K562 (cell line): Measurements from ENCODE around the gene DEDD2. TPM values are rescaled to one million over a fixed set of nuclear protein-coding genes. Genes with fewer than 3 reads are reported as not detected.
A peak's percentile ranks its signal among the peaks of the same experiment; 100 is the strongest.

Experiments used
- CREB5 ChIP-seq: fragments of 250-450 bp; sonication (Bioruptor Pico); IDR thresholded peaks from 2 replicates; pipeline ENCODE4 v1.5.0; 2020; ENCODE audit warnings: mild to moderate bottlenecking
- E2F4 ChIP-seq: sonication (generic); formaldehyde crosslinking; IDR thresholded peaks from 2 replicates; pipeline ENCODE4 v1.8.0; 2022; ENCODE audit warnings: mild to moderate bottlenecking, low read depth, missing genetic modification reagents
- FIP1L1 ChIP-seq: fragments of 200-400 bp; formaldehyde crosslinking; IDR thresholded peaks from 2 replicates; pipeline ENCODE4 v1.6.1; 2018; ENCODE audit warnings: mild to moderate bottlenecking, low read depth, low read length; ENCODE audit not compliant: poor library complexity, severe bottlenecking
- FOXA3 ChIP-seq, 2 experiments: fragments of 450-650 bp in 1 of 2; sonication (generic) in 1 of 2; formaldehyde crosslinking; IDR thresholded peaks in 1 of 2; conservative IDR thresholded peaks in 1 of 2; 2 replicates each; pipeline versions ENCODE4 v1.4.0 to v1.8.0; 2020 to 2022; ENCODE audit warnings: mild to moderate bottlenecking in 2 of 2, missing genetic modification reagents in 1 of 2
- GATAD2A ChIP-seq: fragments of 450-650 bp; IDR thresholded peaks from 2 replicates; pipeline ENCODE4 v1.6.1; 2017
- JUND ChIP-seq, 2 experiments: IDR thresholded peaks; 2 replicates in 1 of 2; 3 replicates in 1 of 2; pipeline ENCODE4 v1.6.1; 2011; ENCODE audit warnings: borderline replicate concordance in 2 of 2, low read depth in 2 of 2, low read length in 2 of 2, improper control_type of control experiment in 1 of 2, missing biosample characterization in 1 of 2, missing genetic modification characterization in 1 of 2, missing genetic modification reagents in 1 of 2
- MECOM ChIP-seq: fragments of 250-450 bp; sonication (Bioruptor Pico); IDR thresholded peaks from 2 replicates; pipeline ENCODE4 v1.8.0; 2022; ENCODE audit warnings: inconsistent platforms
- MGA ChIP-seq: fragments of 450-650 bp; IDR thresholded peaks from 2 replicates; pipeline ENCODE4 v1.6.1; 2016; ENCODE audit warnings: mild to moderate bottlenecking, moderate library complexity
- PRMT5 ChIP-seq: sonication (generic); formaldehyde crosslinking; IDR thresholded peaks from 2 replicates; pipeline ENCODE4 v1.5.0; 2020; ENCODE audit warnings: missing genetic modification reagents
- SAFB2 ChIP-seq: fragments of 200-400 bp; formaldehyde crosslinking; IDR thresholded peaks from 2 replicates; pipeline ENCODE4 v1.6.1; 2018; ENCODE audit warnings: borderline replicate concordance, low read length, low read depth, moderate library complexity; ENCODE audit not compliant: severe bottlenecking
- SMARCA5 ChIP-seq: fragments of 450-650 bp; IDR thresholded peaks from 2 replicates; pipeline ENCODE4 v1.6.1; 2016
- TARDBP ChIP-seq: fragments of 450-650 bp; IDR thresholded peaks from 2 replicates; pipeline ENCODE4 v1.6.1; 2016
- ZFP36 ChIP-seq: fragments of 150-350 bp; IDR thresholded peaks from 2 replicates; pipeline ENCODE4 v1.6.1; 2018; ENCODE audit warnings: low read length, low read depth; ENCODE audit not compliant: partially characterized antibody
- polyA plus RNA-seq, 8 experiments: library from polyadenylated mRNA; depleted of rRNA in 4 of 8; stranded (reverse) in 5 of 8; unstranded in 3 of 8; fragments of >200 nt; fragmentation: Nextera tagmentation in 2 of 8; fragmentation: Illumina TruSeq in 1 of 8; extraction: Ambion mirVana in 2 of 8; extraction: Trizol in 1 of 8; gene quantifications; 2 replicates each; pipeline versions ENCODE4 v1.2.1 to v1.2.3, GENCODE V29; 2011 to 2014; ENCODE audit warnings: inconsistent platforms in 1 of 8, missing spikeins in 1 of 8
- total RNA-seq, 7 experiments: library from RNA; depleted of rRNA in 6 of 7; stranded (reverse); fragments of >200 nt in 6 of 7; fragmentation: Illumina TruSeq in 2 of 7; extraction: Trizol in 2 of 7; gene quantifications; 2 replicates each; pipeline versions ENCODE4 v1.2.1 to v1.2.3, GENCODE V29; 2011 to 2021; ENCODE audit warnings: low replicate concordance in 1 of 7

Gene DEDD2
- total and polyA plus RNA-seq, 9 of the 15 experiments (the other 6 are each of a cell fraction or from before 2014, with no cell fraction given): 4.3 to 43.0 (median 29.2) TPM

GRCh38 chr19:42199440-42200115 is 17.9 kb downstream of the DEDD2 start (continued):
- no peak for TF ChIP-seq CREB5 (CRISPR knock-in tag)
- no peak for TF ChIP-seq E2F4 (CRISPR knock-in tag)
- TF ChIP-seq MGA: no peak
- TF ChIP-seq ZFP36: no peak
- TF ChIP-seq TARDBP: peak; percentile 63; the same call in 1 of the 2 replicates
- TF ChIP-seq MECOM: no peak
- no peak for TF ChIP-seq FOXA3 (CRISPR knock-in tag; conservative IDR thresholded peaks at IDR 0.05 in 1 of 2, IDR thresholded peaks at IDR 0.05 in 1 of 2)
- TF ChIP-seq JUND (IDR thresholded peaks at IDR 0.05; ENCODE audit: borderline replicate concordance, low read depth, low read length): peak; percentile 49; the same call in 1 of the 2 replicates
- no peak for TF ChIP-seq JUND (tag; IDR thresholded peaks at IDR 0.05; ENCODE audit: borderline replicate concordance, low read depth, low read length)
- no peak for TF ChIP-seq SAFB2
- TF ChIP-seq SMARCA5: peak; percentile 52; the same call in 1 of the 2 replicates
- peak; percentile 30 for TF ChIP-seq FIP1L1
- TF ChIP-seq PRMT5 (CRISPR knock-in tag): no peak
- peak; percentile 74; the same call in 1 of the 2 replicates for TF ChIP-seq GATAD2A
